LNCaP clone FGC (cell line): ENCODE measurements around the gene TIAL1.
"Not testable (repeated sequence)": the region's sequence is repeated elsewhere in the genome, so short reads cannot be mapped to it uniquely, and the experiment has no call there.

Source experiments
- DNase-seq: peaks from one replicate; pipeline ENCODE4 v3.0.0-alpha.2; 2011; ENCODE audit warnings: low read depth
- H3K4me3 ChIP-seq: 2 replicates; pipeline ENCODE4 v1.5.1; 2011; ENCODE audit warnings: mild to moderate bottlenecking, low read depth, low read length, control low read depth
- TF ChIP-seq, protein P1 (sequence below): IDR thresholded peaks from 2 replicates; pipeline ENCODE4 v1.5.1; 2012; ENCODE audit warnings: mild to moderate bottlenecking; ENCODE audit not compliant: control insufficient read depth, insufficient read depth; ENCODE audit errors: extremely low read depth

The TIAL1 gene

DNA sequence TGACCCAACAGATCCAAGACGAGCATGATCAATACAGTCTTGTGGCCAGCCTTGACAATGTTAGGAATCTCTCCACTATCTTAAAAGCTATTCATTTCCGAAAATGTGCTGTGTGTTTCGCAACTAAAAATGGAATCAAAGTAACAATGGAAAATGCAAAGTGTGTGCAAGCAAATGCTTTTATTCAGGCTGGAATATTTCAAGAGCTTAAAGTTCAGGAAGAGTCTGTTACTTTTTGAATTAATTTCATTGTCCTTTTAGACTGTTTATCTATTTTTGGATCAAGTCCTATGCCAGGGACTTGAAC lies 24.3 kb upstream of the TIAL1 start:
- no peak overlapping the region for H3K4me3 ChIP-seq
- no peak for DNase-seq
- TF ChIP-seq, protein P1, sequence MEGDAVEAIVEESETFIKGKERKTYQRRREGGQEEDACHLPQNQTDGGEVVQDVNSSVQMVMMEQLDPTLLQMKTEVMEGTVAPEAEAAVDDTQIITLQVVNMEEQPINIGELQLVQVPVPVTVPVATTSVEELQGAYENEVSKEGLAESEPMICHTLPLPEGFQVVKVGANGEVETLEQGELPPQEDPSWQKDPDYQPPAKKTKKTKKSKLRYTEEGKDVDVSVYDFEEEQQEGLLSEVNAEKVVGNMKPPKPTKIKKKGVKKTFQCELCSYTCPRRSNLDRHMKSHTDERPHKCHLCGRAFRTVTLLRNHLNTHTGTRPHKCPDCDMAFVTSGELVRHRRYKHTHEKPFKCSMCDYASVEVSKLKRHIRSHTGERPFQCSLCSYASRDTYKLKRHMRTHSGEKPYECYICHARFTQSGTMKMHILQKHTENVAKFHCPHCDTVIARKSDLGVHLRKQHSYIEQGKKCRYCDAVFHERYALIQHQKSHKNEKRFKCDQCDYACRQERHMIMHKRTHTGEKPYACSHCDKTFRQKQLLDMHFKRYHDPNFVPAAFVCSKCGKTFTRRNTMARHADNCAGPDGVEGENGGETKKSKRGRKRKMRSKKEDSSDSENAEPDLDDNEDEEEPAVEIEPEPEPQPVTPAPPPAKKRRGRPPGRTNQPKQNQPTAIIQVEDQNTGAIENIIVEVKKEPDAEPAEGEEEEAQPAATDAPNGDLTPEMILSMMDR, result no peak

DNA sequence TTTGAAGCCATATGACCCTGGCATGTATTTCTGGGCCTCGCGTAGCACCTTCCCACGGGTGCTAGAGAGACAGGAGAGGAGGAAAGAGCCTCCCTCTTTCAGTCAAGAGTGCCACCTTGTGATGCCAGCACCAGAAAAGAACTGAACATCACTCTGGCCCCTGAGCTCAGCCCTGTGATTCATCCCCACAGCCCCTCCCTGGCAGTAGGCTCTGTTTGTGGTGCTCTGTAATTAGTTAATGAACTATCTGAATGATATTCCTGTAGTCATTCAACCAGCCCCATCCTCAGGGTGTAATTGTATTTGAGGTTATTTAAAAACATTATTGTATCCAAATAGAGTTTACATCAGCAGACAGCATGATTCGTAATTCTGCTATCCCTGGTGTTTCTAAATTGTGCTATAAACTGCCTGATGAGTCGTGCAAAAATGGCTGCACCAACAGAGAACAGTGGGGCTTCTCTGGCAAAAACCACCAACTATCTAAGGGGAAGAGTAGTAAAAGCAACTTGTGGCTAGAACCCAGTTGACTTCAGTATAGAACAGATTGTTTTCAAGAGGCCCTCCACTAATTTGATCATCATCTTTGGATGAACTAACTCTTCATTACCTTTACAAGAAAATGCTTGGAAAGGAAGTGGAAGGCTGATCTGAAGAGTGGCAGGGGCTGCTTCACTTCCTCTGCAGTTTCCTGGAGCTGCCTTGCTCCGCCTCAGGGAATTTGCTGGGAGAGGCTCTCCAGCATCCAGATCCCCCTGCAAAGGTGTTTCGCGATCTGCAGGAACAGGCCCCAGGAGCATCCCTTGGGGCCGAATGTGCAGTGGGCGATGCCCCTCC lies 23.7 kb upstream of the TIAL1 start:
- TF ChIP-seq, protein P1, result no peak
- H3K4me3 ChIP-seq, result no peak overlapping the region
- no peak for DNase-seq

DNA sequence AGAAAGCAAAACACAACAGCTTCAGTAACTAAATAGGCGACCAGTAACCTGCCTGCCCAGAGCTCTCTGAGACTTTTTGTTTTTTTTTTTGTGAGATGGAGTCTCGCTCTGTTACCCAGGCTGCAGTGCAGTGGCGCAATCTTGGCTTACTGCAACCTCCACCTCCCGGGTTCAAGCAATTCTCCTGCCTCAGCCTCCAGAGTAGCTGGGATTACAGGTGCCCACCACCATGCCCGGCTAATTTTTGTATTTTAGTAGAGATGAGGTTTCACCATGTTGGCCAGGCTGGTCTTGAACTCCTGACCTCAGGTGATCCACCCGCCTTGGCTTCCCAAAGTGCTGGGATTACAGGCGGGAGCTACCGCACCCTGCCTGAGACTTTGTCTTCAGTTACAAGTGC lies 23.0 kb upstream of the TIAL1 start:
- DNase-seq, H3K4me3 ChIP-seq: not testable (repeated sequence)

DNA sequence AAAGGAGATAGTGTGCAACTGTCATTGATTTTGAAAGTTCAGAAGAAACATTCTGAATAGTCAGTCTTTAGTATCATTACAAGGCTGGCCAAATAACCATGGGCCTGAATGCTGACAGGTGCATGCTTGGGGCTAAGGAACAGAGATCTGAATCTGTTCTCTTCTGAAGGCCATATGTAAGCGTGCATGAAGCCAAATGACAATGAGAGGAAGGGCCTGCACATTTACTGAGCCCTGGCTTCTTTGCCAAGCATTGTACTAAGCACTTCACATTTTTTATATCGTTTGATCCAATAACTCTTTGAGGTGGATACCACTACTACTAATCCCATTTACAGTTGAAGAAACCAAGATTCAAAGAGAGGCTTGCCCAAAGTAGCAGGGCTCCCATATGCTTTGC lies 22.5 kb upstream of the TIAL1 start:
- no peak for DNase-seq
- no peak overlapping the region; the same call in 1 of the 2 replicates for H3K4me3 ChIP-seq
- TF ChIP-seq, protein P1, result no peak

DNA sequence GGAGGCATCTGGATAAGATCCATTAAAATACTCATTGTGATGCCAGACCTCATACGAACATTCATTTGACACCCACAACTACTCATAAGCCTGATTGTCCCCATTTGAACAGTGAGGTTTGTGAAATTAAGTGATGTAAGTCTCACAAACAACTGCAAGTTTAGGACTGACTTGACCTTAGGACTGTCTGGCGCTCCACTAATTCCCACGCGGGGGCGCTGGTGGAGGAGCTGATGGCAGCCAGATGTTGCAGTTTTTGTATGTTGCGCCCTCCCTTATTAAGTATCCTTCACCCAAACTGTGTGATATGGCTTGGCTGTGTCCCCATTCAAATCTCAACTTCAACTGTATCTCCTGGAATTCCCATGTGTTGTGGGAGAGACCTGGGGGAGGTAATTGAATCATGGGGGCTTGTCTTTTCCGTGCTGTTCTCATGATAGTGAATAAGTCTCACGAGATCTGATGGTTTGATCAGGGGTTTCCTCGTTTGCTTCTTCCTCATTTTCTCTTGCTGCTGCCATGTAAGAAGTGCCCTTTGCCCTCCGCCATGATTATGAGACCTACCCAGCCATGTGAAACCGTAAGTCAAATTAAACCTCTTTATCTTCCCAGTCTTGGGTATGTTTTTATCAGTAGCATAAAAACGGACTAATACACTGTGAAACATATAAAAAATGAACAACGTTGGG lies 20.3 kb upstream of the TIAL1 start:
- no peak overlapping the region for H3K4me3 ChIP-seq
- TF ChIP-seq, protein P1, result no peak
- no peak for DNase-seq

DNA sequence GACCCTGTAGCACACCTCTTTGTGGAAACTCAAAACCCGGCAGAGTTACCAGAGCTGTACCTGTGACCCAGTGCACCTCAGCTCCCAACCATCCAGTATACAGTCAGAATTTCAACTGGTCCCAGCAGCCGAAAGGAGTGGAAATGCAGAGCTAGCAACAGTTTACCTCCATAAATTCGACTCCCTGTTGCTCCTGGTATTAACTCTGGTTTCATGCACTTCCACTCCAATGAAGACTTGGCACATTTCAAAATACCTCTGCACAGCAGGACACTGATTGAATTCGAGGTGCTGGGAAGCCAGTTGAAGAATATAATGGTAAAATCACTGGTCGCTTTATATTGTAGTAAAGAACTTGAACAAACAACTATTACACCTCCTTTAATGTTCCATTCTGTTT lies 17.9 kb upstream of the TIAL1 start:
- TF ChIP-seq, protein P1, result no peak
- H3K4me3 ChIP-seq, result no peak overlapping the region
- DNase-seq, result no peak

DNA sequence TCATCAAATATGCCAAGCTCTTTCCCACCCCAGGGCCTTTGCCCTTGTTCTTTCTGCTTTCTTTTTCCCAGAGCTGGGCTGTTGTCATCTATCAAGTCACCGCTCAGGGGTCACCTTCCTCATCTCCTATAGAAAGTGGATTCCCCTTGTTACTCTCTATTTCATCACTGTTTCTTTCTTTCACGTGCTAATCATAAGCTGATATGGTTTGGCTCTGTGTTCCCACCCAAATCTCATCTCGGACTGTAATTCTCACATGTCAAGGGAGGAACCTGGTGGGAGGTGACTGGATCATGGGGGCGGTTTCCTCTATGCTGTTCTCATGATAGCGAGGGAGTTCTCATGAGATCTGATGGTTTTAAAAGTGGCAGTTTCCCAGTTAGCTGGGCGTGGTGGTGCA lies 17.0 kb upstream of the TIAL1 start:
- no peak for DNase-seq
- no peak overlapping the region for H3K4me3 ChIP-seq
- TF ChIP-seq, protein P1, result no peak
